HCT116 (cell line): ENCODE data around the gene FANK1. TPM values are rescaled to one million over a fixed set of nuclear protein-coding genes. Genes with fewer than 3 reads are reported as not detected.

Experiments
- ATAC-seq: fragments of 200-7000 bp; cut with Tn5 transposase; 2 replicates; pipeline ENCODE4 v1.9.1; 2020; ENCODE audit warnings: mild to moderate bottlenecking, moderate library complexity
- BruUV-seq: library from RNA; stranded (reverse); fragments of 400-500 nt; replicated peaks from 2 replicates; lab custom pipeline; 2021; lab: Mats Ljungman, UMichigan
- CTCF ChIA-PET: fragments of 300-600 bp; sonication (Branson Sonifier 250); formaldehyde crosslinking; loops from one replicate; lab custom pipeline; 2021; ENCODE audit warnings: antibody characterized with exemption; lab: Charles Lee
- POLR2A ChIA-PET: fragments of 300-600, 350-600 bp; sonication (Branson Sonifier 250); formaldehyde crosslinking; loops from one replicate; lab custom pipeline; 2021; ENCODE audit warnings: antibody characterized with exemption; lab: Charles Lee
- RAD21 ChIA-PET, 2 experiments: fragments of 300-600 bp; sonication (Branson Sonifier 250); formaldehyde crosslinking; loops; one replicate each; lab custom pipeline; 2023; ENCODE audit warnings: low total read pairs in 2 of 2; ENCODE audit not compliant: uncharacterized antibody in 2 of 2, unreplicated experiment in 2 of 2, low non-redundant PET in 1 of 2; lab: Charles Lee
- DNase-seq: peaks from one replicate; pipeline ENCODE4 v3.0.0-alpha.2; 2010; ENCODE audit warnings: low read depth, low spot score
- H2AFZ ChIP-seq: fragments of 200-600 bp; shearing (Covaris generic), sonication (generic); 2 replicates; pipeline ENCODE4 v1.6.1; 2017; ENCODE audit warnings: low read depth, mixed run types, mixed read lengths, antibody characterized with exemption, low read length; ENCODE audit not compliant: poor library complexity, severe bottlenecking
- H3K27ac ChIP-seq: 2 replicates; pipeline ENCODE4 v1.5.1; 2012; ENCODE audit warnings: low read depth, low read length
- H3K27me3 ChIP-seq: fragments of 200-600 bp; sonication (generic); 2 replicates; pipeline ENCODE4 v1.6.1; 2016; ENCODE audit warnings: mixed run types, low read length, mixed read lengths; ENCODE audit not compliant: insufficient read depth
- H3K36me3 ChIP-seq, 2 experiments: fragments of 200-500 bp in 1 of 2; fragments of 200-600 bp in 1 of 2; sonication (Bioruptor generic) in 1 of 2; sonication (generic) in 1 of 2; 2 replicates each; pipeline versions ENCODE4 v1.5.1 to v1.6.1; 2014 to 2016; ENCODE audit warnings: low read length in 2 of 2, inconsistent platforms in 1 of 2, mixed read lengths in 1 of 2, mixed run types in 1 of 2; ENCODE audit not compliant: insufficient read depth in 2 of 2, control insufficient read depth in 1 of 2
- H3K4me1 ChIP-seq, 2 experiments: fragments of 200-600 bp in 1 of 2; sonication (generic) in 1 of 2; 2 replicates each; pipeline versions ENCODE4 v1.5.1 to v1.6.1; 2012 to 2017; ENCODE audit warnings: low read length in 2 of 2, inconsistent platforms in 1 of 2, mild to moderate bottlenecking in 1 of 2, mixed read lengths in 1 of 2, mixed run types in 1 of 2, moderate library complexity in 1 of 2; ENCODE audit not compliant: insufficient read depth in 2 of 2, control insufficient read depth in 1 of 2
- H3K4me2 ChIP-seq: fragments of 200-600 bp; sonication (generic); 2 replicates; pipeline ENCODE4 v1.6.1; 2017; ENCODE audit warnings: mixed run types, low read length, mixed read lengths
- H3K4me3 ChIP-seq, 2 experiments: fragments of 200-600 bp in 1 of 2; sonication (generic) in 1 of 2; replicated peaks in 1 of 2; 2 replicates each; pipeline ENCODE4 v1.5.1; 2011 to 2016; ENCODE audit warnings: low read length in 2 of 2, control low read depth in 1 of 2, low read depth in 1 of 2, mild to moderate bottlenecking in 1 of 2, mixed read lengths in 1 of 2, mixed run types in 1 of 2
- H3K79me2 ChIP-seq: fragments of 200-600 bp; sonication (generic); 2 replicates; pipeline ENCODE4 v1.6.1; 2017; ENCODE audit warnings: mild to moderate bottlenecking, mixed run types, low read length, moderate library complexity, mixed read lengths; ENCODE audit not compliant: insufficient read depth
- H3K9ac ChIP-seq: fragments of 200-600 bp; sonication (generic); 2 replicates; pipeline ENCODE4 v1.6.1; 2016; ENCODE audit warnings: low read length, mixed read lengths
- H3K9me2 ChIP-seq: fragments of 200-600 bp; sonication (generic), shearing (Covaris generic); 2 replicates; pipeline ENCODE4 v1.6.1; 2017; ENCODE audit warnings: mixed run types, mild to moderate bottlenecking, moderate library complexity; ENCODE audit not compliant: insufficient read depth
- H3K9me3 ChIP-seq, 2 experiments: fragments of 200-500 bp in 1 of 2; fragments of 200-600 bp in 1 of 2; sonication (Bioruptor generic) in 1 of 2; sonication (generic) in 1 of 2; 2 replicates each; pipeline ENCODE4 v1.6.1; 2014 to 2017; ENCODE audit warnings: low read length in 2 of 2, mixed read lengths in 2 of 2, inconsistent platforms in 1 of 2, low read depth in 1 of 2, mild to moderate bottlenecking in 1 of 2, mixed run types in 1 of 2, moderate library complexity in 1 of 2; ENCODE audit not compliant: control insufficient read depth in 1 of 2, insufficient read depth in 1 of 2
- H4K20me1 ChIP-seq: fragments of 200-600 bp; sonication (generic), shearing (Covaris generic); 2 replicates; pipeline ENCODE4 v1.6.1; 2017; ENCODE audit warnings: mixed run types, mild to moderate bottlenecking, moderate library complexity; ENCODE audit not compliant: insufficient read depth
- ATF3 ChIP-seq: IDR thresholded peaks from 2 replicates; pipeline ENCODE4 v1.6.1; 2012
- CEBPB ChIP-seq: IDR thresholded peaks from 2 replicates; pipeline ENCODE4 v1.6.1; 2012; ENCODE audit warnings: low read depth
- CTCF ChIP-seq, 3 experiments: fragments of 200-600 bp in 1 of 3; sonication (generic) in 1 of 3; IDR thresholded peaks in 2 of 3; conservative IDR thresholded peaks in 1 of 3; 2 replicates each; pipeline ENCODE4 v1.5.1; 2012 to 2017; ENCODE audit warnings: low read depth in 2 of 3, low read length in 2 of 3, antibody characterized with exemption in 1 of 3, borderline replicate concordance in 1 of 3, control low read depth in 1 of 3, mild to moderate bottlenecking in 1 of 3, mixed read lengths in 1 of 3, mixed run types in 1 of 3, moderate library complexity in 1 of 3; ENCODE audit not compliant: insufficient read depth in 1 of 3
- ELF1 ChIP-seq: IDR thresholded peaks from 2 replicates; pipeline ENCODE4 v1.6.1; 2012; ENCODE audit warnings: low read depth, borderline replicate concordance
- EZH2 ChIP-seq: fragments of 200-600 bp; sonication (generic); IDR thresholded peaks from 2 replicates; pipeline ENCODE4 v1.6.1; 2017; ENCODE audit warnings: antibody characterized with exemption, mixed run types
- FOSL1 ChIP-seq: IDR thresholded peaks from 2 replicates; pipeline ENCODE4 v1.6.1; 2012; ENCODE audit warnings: low read depth
- MAX ChIP-seq: IDR thresholded peaks from 2 replicates; pipeline ENCODE4 v1.6.1; 2012
- POLR2A ChIP-seq: IDR thresholded peaks from 2 replicates; pipeline ENCODE4 v1.7.0; 2011; ENCODE audit warnings: borderline replicate concordance; ENCODE audit not compliant: insufficient read depth, insufficient read length; ENCODE audit errors: extremely low read depth
- POLR2AphosphoS5 ChIP-seq: IDR thresholded peaks from 2 replicates; pipeline ENCODE4 v1.6.1; 2011; ENCODE audit warnings: mild to moderate bottlenecking, low read depth, low read length, moderate library complexity
- SIN3A ChIP-seq: IDR thresholded peaks from 2 replicates; pipeline ENCODE4 v1.6.1; 2012; ENCODE audit warnings: low read depth
- SRF ChIP-seq: IDR thresholded peaks from 2 replicates; pipeline ENCODE4 v1.6.1; 2012; ENCODE audit warnings: low read depth
- TCF7L2 ChIP-seq: IDR thresholded peaks from 2 replicates; pipeline ENCODE4 v1.7.0; 2011; ENCODE audit warnings: borderline replicate concordance, inconsistent platforms; ENCODE audit not compliant: insufficient read depth, insufficient read length; ENCODE audit errors: extremely low read depth
- YY1 ChIP-seq: IDR thresholded peaks from 2 replicates; pipeline ENCODE4 v1.6.1; 2011; ENCODE audit warnings: low read length, low read depth, moderate library complexity, mild to moderate bottlenecking; ENCODE audit not compliant: insufficient replicate concordance; ENCODE audit errors: extremely low read depth
- ZBTB33 ChIP-seq: IDR thresholded peaks from 2 replicates; pipeline ENCODE4 v1.6.1; 2011; ENCODE audit warnings: mild to moderate bottlenecking, low read length, moderate library complexity; ENCODE audit not compliant: insufficient replicate concordance; ENCODE audit errors: extremely low read depth
- ZFX ChIP-seq: fragments of 450-650 bp; IDR thresholded peaks from 2 replicates; pipeline ENCODE4 v1.6.1; 2017
- ZNF274 ChIP-seq: fragments of 200-500 bp; sonication (Bioruptor generic); IDR thresholded peaks from 2 replicates; pipeline ENCODE4 v1.6.1; 2014; ENCODE audit warnings: mild to moderate bottlenecking, low read depth, low read length, inconsistent platforms
- intact Hi-C: fragments of 100-400 bp; cut with micrococcal nuclease; formaldehyde crosslinking; loops from 2 replicates; pipeline ENCODE4 v1.10.0; 2022
- total RNA-seq: library from RNA; stranded (reverse); gene quantifications from one replicate; pipeline ENCODE4 v1.2.1, GENCODE V29; 2021; ENCODE audit not compliant: unreplicated experiment

Gene FANK1
- total RNA-seq, 1 experiment from 2014 or later = 5.4 TPM

GRCh38 chr10:125928928-125929585 is 32.7 kb downstream of the FANK1 start:
- no peak overlapping the region for H3K4me2 ChIP-seq
- no peaks in the 10 kb centered on the region for H3K79me2 ChIP-seq
- H3K36me3 ChIP-seq = no peaks in the 10 kb centered on the region
- H2AFZ ChIP-seq = no peak overlapping the region
- H3K27ac ChIP-seq = no peak overlapping the region
- no peaks in the 10 kb centered on the region for H3K27me3 ChIP-seq
- no peak overlapping the region for H3K9ac ChIP-seq
- peaks cover 0 to 5% of the 10 kb centered on the region in 2 experiments; a peak in 1 of 4 replicates for H3K4me1 ChIP-seq
- RAD21 ChIA-PET = no interaction called here
- no peaks in the 10 kb centered on the region for H3K9me3 ChIP-seq
- CTCF ChIA-PET = no interaction called here
- H4K20me1 ChIP-seq = peaks cover 3% of the 10 kb centered on the region; the same call in 1 of the 2 replicates
- intact Hi-C loops = no loop called here
- POLR2A ChIA-PET = no interaction called here
- no TSS peak for BruUV-seq
- no peaks in the 10 kb centered on the region for H3K9me2 ChIP-seq
- no peak for ATAC-seq
- TF ChIP-seq YY1 (no peak), FOSL1 (no peak)
- DNase-seq = no peak
- no peak overlapping the region for H3K4me3 ChIP-seq

- Histone ChIP-seq H3K9me3 (no peaks in the 10 kb centered on the region), H3K79me2 (no peaks in the 10 kb centered on the region), H3K36me3 (no peaks in the 10 kb centered on the region), H3K27me3 (no peaks in the 10 kb centered on the region), H3K27ac (no peak overlapping the region), H3K9me2 (no peaks in the 10 kb centered on the region), H3K9ac (no peak overlapping the region), H2AFZ (no peak overlapping the region), H4K20me1 (peaks cover 3% of the 10 kb centered on the region; the same call in 1 of the 2 replicates), H3K4me3 (no peak overlapping the region), H3K4me2 (no peak overlapping the region), H3K4me1 (peaks cover 2 to 10% of the 10 kb centered on the region in 2 experiments; a peak in 3 of 4 replicates)
- ChIA-PET CTCF (no interaction called here), POLR2A (no interaction called here), RAD21 (no interaction called here)
- BruUV-seq = no TSS peak
- intact Hi-C loops = loop anchor here (5.0 kb wide), 1 partner anchor 62 kb away; no protein-coding TSS in a partner anchor
- DNase-seq (no peak), ATAC-seq (no peak)
- no peak for TF ChIP-seq SIN3A
- TF ChIP-seq POLR2A = no peak
- TF ChIP-seq MAX = no peak
- TF ChIP-seq YY1 = no peak
- TF ChIP-seq ZFX = no peak
- TF ChIP-seq ZBTB33 = no peak
- TF ChIP-seq CEBPB = no peak
- TF ChIP-seq ZNF274 = no peak
- no peak for TF ChIP-seq ELF1
- TF ChIP-seq ATF3 = no peak
- TF ChIP-seq TCF7L2 = no peak
- TF ChIP-seq EZH2 = no peak
- TF ChIP-seq POLR2AphosphoS5 = no peak
- TF ChIP-seq SRF = no peak
- no peak for TF ChIP-seq CTCF (IDR thresholded peaks at IDR 0.05 in 2 of 3, conservative IDR thresholded peaks at IDR 0.05 in 1 of 3; ENCODE audit: borderline replicate concordance in 1 of 3, insufficient read depth in 1 of 3, low read depth in 2 of 3, low read length in 2 of 3)
Observed at GRCh38 chr10:125929618-125930017, 33.3 kb downstream of the FANK1 start.
